HG02938 (cell line): ENCODE measurements around the gene TMEM271.
"Not testable (repeated sequence)": the region's sequence is repeated elsewhere in the genome, so short reads cannot be mapped to it uniquely, and the experiment has no call there.

Experiments used
- ATAC-seq: cut with Tn5 transposase; IDR thresholded peaks from one replicate; pipeline ENCODE4 v1.9.1; 2021; ENCODE audit warnings: mild to moderate bottlenecking, moderate library complexity; ENCODE audit not compliant: unreplicated experiment

TMEM271 gene

DNA sequence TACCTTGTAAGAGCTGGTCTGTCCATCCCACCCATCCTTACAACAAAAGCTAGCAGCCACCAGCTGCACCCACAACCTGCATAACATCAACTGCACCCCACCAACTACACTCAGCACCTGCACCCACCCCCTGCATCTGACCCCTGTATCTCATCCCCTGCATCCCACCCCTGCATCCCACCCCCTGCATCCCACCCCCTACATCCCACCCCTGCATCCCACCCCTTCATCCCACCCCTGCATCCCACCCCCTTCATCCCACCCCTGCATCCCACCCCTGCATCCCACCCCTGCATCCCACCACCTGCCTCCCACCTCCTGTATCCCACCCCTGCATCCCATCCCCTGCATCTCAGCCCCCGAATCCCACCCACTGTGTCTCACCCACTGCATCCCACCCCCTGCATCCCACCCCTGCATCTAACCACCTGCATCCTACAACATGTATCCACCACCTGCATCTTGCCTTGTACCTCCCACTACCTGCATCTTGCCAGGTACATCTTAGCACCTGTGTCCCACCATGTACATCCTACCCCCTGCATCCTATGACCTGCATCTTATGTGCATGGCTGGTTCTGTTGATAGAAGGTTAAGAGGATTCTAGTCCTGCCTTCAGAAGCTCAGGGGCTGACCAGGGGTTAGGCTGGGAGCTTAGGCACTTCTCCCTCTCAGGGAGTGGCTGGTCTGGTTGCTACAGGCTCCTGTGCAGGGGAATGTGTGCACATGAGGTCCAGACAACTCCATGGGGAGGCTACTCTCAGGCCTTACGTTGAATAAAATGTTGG lies 9.4 kb downstream of the TMEM271 start:
- ATAC-seq: no peak

DNA sequence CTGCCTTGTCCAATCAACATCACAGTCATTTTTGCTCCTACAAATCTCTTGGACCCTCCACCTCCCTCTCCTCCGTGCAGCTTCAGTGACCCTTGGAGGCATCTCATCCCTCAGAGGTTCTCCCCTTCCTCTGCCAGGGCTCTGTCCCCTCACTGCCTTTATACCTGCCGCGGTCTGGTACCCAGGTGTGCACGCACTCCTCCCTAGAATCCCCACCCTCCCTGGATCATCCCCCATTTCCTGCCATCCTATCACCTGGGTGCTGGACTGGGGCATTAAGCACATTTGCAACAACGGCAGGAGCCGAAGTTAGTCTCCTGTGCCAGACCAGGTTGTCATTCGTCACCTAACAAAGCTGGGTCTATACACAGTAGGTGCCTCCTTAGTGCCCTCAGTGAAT lies 10.1 kb downstream of the TMEM271 start:
- no peak for ATAC-seq

DNA sequence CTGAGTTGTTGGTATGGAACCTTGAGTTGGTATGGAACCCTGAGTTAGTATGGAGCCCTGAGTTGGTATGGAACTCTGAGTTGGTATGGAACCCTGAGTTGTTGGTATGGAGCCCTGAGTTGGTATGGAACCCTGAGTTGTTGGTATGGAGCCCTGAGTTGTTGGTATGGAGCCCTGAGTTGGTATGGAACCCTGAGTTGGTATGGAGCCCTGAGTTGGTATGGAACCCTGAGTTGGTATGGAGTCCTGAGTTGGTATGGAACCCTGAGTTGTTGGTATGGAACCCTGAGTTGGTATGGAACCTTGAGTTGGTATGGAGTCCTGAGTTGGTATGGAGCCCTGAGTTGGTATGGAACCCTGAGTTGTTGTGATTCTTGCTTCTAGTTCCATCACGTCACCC lies 10.5 kb downstream of the TMEM271 start:
- ATAC-seq: not testable (repeated sequence)

- ATAC-seq: not testable (repeated sequence)
Observed at GRCh38 chr4:562458-562857, 13.6 kb downstream of the TMEM271 start.

DNA sequence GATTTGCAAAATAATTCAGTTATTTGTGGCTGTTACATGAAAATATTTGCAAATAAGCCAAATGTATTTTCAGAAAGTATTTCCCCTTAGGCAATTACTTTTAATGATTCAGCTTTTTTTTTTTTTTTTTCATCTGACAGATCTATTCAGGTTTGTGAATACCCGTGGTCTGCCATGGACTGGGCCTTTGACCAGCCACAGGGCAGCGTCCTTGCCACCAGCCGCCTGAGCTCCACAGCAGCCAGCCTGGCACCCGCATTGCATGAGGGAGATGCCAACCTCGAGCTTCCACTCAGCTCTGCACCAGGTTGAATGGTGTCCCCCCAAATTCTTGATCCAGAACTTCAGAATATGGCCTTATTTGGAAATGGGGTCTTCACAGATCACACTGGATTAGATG lies 14.7 kb downstream of the TMEM271 start:
- ATAC-seq: no peak

DNA sequence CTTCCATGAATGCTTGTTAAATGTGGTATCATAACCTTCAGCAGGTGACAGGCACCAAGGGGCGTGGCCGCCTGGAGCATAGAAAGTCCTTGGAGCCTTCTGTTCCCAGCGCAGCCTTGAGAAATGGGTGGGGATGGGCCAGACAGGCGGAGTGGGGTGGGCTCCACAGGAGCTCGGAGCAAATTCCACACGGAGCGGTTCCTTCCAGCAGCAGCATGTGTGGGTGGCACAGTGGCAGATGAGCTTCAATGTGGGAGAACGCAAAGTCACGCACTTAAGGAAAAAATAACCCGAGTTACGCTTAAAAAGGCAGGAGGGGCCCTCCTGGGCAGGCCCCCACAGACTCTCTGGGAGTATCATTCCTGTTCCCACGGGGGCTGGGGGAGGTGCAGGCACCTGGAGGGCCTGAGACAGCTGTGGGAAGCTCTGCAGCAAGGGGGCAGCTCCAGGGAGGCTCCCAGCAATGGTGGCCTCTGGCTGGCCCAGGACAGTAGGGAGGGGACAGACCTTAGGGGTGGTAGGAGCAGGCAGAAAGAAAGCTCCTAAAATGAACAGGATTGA lies 15.3 kb downstream of the TMEM271 start:
- no peak for ATAC-seq

GRCh38 chr4:560061-560460 lies 16.0 kb downstream of the TMEM271 start:
- ATAC-seq: no peak

DNA sequence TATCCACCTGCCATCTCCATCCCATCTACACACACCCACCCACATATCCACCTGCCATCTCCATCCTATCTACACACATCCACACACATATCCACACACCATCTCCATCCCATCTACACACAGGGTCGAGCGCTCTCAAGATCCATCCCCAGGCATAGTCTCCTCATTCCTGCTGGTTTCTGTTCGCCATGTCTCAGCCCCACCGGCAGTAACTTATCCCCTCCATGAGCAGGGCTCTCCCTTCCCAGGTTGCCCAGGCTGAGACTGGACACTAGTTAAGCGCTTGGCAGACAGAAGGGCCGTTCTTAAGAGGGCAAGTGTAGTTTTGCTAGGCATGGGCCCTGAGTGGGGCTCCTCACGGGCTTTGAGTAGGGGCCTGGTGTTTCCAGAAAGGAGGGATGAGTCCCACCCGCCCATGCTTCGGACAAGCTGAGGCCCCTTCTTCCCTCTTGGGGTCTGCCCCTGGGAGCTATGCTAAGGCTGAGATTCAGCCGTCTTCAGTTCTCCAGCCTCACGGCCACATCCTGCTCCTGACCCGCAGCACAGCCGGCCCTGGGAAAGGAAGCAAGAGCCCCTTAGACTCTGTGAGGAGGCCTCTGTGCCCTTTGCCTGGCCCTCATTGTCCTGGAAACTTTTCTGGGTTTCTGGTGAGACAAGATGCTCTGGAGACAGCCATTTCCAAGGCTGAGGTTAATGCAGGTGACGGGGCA lies 20.4 kb downstream of the TMEM271 start:
- ATAC-seq: no peak

DNA sequence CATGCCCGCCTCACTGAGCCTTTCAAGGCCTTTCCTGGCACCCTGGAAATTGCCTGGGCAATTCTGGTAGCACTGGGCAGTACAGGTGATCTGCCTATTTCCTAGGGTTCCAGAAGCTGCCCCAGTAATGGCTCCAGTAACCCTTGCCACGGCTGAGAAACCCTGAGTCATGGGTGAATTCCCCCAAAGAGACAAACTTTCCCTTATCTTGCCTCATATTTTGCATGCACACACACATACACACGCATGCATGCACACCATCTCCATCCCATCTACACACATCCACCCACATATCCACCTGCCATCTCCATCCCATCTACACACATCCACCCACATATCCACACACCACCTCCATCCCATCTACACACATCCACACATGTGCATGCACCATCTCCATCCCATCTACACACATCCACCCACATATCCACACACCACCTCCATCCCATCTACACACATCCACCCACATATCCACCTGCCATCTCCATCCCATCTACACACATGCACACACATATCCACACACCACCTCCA lies 21.2 kb downstream of the TMEM271 start:
- not testable (repeated sequence) for ATAC-seq

- no peak for ATAC-seq
Observed at GRCh38 chr4:552019-552418, 24.1 kb downstream of the TMEM271 start.

DNA sequence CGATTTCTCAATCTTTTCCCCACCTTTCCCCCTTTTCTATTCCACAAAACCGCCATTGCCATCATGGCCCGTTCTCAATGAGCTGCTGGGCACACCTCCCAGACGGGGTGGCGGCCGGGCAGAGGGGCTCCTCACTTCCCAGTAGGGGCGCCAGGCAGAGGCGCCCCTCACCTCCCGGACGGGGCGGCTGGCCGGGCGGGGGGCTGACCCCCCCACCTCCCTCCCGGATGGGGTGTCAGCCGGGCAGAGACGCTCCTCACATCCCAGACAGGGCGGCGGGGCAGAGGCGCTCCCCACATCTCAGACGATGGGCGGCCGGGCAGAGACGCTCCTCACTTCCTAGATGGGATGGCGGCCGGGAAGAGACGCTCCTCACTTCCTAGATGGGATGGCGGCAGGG lies 25.8 kb downstream of the TMEM271 start:
- ATAC-seq: not testable (repeated sequence)

GRCh38 chr4:548976-549375 lies 27.1 kb downstream of the TMEM271 start:
- ATAC-seq: no peak

GRCh38 chr4:545612-546011 lies 30.5 kb downstream of the TMEM271 start:
- no peak for ATAC-seq

DNA sequence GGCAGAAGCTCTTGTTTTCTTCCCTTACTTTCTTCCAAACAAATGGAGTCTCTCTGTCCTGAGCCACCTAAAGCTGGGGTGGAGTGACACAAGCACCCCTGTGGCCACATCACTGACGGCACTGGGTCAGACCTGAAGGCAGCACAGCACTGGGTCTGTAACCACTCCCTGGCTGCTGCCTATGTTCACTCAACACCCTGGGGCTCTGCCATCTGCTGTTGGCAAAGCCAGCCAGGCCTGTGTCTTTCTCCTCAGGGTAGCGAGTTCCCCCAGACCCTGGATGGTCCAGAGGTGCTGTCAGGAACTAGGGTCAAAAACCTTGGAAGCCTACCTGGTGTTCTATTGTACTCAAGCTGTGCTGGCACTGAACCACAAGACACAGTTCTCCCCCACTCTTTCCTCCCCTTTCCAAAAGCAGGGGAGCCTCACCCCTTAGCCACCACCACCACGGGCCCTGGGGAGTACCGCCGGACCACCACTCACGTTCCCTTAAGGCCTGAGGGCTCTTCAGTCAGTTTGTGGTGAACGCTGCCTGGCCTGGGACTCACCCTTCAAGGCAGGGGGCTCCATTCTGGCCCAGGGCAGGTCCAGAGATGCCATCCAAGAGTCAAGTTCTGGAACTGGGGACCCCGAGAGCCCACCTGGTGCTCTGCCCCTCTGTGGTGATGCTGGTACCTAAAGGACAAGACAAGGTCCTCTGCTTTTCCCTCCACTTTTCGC lies 31.5 kb downstream of the TMEM271 start:
- no peak for ATAC-seq

- no peak for ATAC-seq
Observed at GRCh38 chr4:541271-541670, 34.8 kb downstream of the TMEM271 start.

DNA sequence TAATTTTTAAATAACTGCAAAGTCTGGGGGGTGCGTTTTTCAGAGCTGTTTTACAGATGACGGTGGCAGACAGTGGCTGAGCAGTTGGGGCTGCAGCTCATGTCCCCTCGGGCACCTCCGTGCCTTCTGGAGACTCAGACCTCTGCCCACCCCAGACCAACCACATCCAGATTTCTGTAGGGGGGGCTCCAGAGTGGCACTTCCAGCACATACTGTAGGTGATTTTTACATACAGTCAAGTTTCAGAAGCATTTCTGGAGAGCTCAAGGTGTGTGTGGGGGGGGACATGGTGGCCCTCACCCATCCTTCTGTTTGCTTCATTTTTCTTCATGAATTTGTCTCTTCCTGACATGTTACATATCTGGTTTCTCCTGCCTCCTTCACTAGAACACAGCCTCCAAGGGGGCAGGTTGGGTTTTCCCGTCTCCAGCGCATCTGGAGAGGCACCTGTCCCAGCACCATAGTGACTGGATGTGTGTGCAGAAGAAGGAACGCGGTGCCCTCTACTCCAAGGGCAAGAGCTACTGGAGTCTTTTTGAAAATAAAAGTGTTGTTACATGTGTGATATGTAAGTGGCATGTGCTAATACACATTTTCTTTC lies 37.5 kb downstream of the TMEM271 start:
- ATAC-seq: no peak

DNA sequence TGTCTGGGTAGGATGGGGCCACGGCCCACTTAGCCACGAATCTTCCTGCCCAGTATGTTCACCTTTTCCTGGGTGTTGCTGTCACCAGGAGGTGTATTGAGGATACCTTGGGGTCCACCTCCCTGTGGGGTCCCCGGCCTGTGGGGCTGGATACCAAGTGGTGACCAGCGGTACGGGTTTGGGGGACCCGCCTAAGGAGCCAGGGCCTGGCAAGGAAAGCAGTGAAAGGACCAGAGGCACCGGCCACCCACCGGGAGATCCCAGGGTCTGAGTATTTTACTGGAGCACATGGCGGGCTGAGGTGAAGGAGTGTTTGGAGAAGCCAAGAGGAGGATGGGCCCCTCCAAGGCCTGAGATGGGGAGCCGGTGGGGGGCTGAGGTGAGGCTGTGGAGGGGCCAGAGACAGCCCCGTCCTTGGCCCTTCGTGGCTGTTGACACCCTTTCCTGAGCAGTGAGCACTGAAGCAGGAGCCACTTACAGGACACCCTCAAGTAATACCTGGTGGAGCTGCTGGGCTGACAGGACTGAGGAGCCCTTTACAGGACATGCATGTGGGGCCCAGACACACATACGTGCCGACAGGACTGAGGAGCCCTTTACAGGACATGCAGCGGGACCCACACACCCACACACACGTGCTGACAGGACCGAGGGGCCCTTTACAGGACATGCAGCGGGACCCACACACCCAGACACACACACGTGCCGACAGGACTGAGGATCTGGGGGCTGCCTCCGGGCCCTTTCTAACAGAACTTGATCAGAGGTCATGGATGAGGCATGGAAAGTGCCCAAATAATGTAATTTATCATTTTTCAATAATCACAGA lies 38.4 kb downstream of the TMEM271 start:
- no peak for ATAC-seq

DNA sequence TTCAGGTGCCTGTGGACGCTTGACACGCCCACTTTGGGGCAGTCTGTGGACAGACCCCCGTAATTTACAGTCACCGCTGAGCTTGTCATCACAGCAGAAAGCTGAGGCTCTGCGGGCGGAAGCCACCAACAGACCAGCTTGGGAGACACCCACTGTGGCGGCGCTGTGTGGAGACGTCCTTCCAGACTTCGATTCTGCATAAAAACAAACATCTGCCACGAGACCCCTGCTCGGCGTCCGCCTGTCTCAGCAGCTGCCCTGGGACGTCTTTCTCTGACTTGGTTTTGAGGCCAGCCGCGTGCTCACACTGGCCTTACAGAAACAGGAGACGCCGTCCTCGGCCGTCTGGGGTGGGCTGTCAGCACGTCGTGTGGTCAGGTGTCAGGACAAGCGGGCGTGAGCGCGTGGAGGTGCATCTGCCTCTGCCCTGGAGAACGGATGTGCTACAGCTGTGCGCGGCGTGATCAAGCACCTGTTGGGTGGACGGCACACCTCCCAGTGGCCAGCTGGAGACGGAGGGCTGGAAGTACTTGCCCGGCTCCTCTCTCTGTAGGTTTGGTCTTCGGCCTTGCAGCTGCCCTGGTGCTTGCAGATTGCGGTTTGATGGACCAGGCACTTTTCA lies 39.6 kb downstream of the TMEM271 start:
- ATAC-seq: no peak

DNA sequence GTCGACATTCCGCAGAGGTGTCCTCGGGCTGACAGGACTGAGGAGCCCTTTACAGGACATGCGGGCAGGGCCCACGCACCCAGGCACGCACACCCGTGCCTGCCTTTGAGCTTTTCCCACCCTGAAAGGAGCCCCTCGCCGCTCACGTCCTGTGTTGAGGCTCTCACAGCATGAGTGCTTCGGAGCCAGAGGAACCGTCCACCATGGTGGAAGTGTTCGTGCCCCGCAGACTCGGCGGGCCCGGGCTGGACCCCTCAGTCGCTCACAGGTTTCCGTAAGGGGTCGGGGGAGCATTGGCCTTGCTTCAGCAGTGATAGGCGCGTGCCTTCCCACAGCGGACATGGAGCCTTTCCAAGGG lies 40.2 kb downstream of the TMEM271 start:
- no peak for ATAC-seq
